Heart left ventricle (tissue), 13 donors: ENCODE measurements around the gene ATP6V0A4.

Experiments used
- CTCF ChIP-seq, 12 donors: fragments of 200-600 bp; sonication (generic) in 4 of 12; IDR thresholded peaks; one replicate each; pipeline versions ENCODE4 v1.5.0 to v1.8.0; 2018 to 2022; ENCODE audit warnings: antibody characterized with exemption in 12 of 12, mild to moderate bottlenecking in 5 of 12
- POLR2A ChIP-seq, 2 donors: fragments of 450-650 bp; IDR thresholded peaks; one replicate each; pipeline ENCODE4 v1.6.1; 2017; ENCODE audit warnings: antibody characterized with exemption in 2 of 2, mild to moderate bottlenecking in 2 of 2, moderate library complexity in 2 of 2
- donor health status: ischemic (EF 13 %, LVEDD 7.1; RV severe dilation, severe dysfunction).
- donor health status: DM: no; HTN: yes; CAD: no.
- donor health status: DM: no; HTN: no; CAD: no.
- donor health status: ischemic (EF 25% LVEDD 6.9; RV normal size, moderate dysfunction).
- donor health status: ischemic (EF 25% LVEDD 5.7; RV mildly dilated, moderate dysfunction).
- donor health status: ischemic (EF 35%, LVEDD 5.7; RV mildly dilated, moderate dysfunction).
- donor health status: nonischemic (EF 11% LVEDD 7.7; RV severe dilation, severe dysfunction).
- donor health status: DM: yes; HTN: yes; CAD: no.
- donor health status: PGD.
- donor health status: ischemic (EF 29% LVEDD 5.4; RV normal size, mild dysfunction).
- donor health status: nonischemic (EF 23%, LVEDD 6.1; RV moderate dilation, normal function).

- TF ChIP-seq CTCF (IDR thresholded peaks at IDR 0.05) (no peak), POLR2A (IDR thresholded peaks at IDR 0.05) (no peak)
Observed at GRCh38 chr7:138716889-138717288, 81.1 kb downstream of the ATP6V0A4 start.
